T-helper 1 cell treated with Interleukin-12 subunit alpha and Interleukin-12 subunit beta and Interleukin-4 antibody, amounts not matched to agents 30 μg/mL and 1 μg/mL, for 36 hours (primary cell): Measurements from ENCODE around the gene LIPJ.

Source experiments
- H3K27ac Mint-ChIP-seq: one replicate; pipeline ENCODE4 v1.8.0; 2021; ENCODE audit warnings: mild to moderate bottlenecking, mixed read lengths
- H3K27me3 Mint-ChIP-seq: one replicate; pipeline ENCODE4 v1.8.0; 2021; ENCODE audit warnings: low read depth, mixed read lengths
- H3K36me3 Mint-ChIP-seq: one replicate; pipeline ENCODE4 v1.8.0; 2021; ENCODE audit warnings: low read depth, mixed read lengths
- H3K4me1 Mint-ChIP-seq: one replicate; pipeline ENCODE4 v1.8.0; 2021; ENCODE audit warnings: low read depth, mixed read lengths
- H3K4me3 Mint-ChIP-seq: one replicate; pipeline ENCODE4 v1.8.0; 2021; ENCODE audit warnings: mild to moderate bottlenecking, moderate library complexity, mixed read lengths
- H3K9me3 Mint-ChIP-seq: one replicate; pipeline ENCODE4 v1.8.0; 2021; ENCODE audit warnings: mixed read lengths

LIPJ gene

GRCh38 chr10:88562152-88562551, 24.4 kb upstream of the LIPJ start:
- no peaks in the 10 kb centered on the region for H3K9me3 Mint-ChIP-seq
- peaks cover 37% of the 10 kb centered on the region for H3K27me3 Mint-ChIP-seq
- no peaks in the 10 kb centered on the region for H3K36me3 Mint-ChIP-seq
- H3K27ac Mint-ChIP-seq, result no peak overlapping the region
- H3K4me3 Mint-ChIP-seq, result no peak overlapping the region
- H3K4me1 Mint-ChIP-seq, result no peaks in the 10 kb centered on the region

GRCh38 chr10:88565072-88565471, 21.5 kb upstream of the LIPJ start:
- H3K9me3 Mint-ChIP-seq, result no peaks in the 10 kb centered on the region
- no peaks in the 10 kb centered on the region for H3K36me3 Mint-ChIP-seq
- no peak overlapping the region for H3K27ac Mint-ChIP-seq
- no peak overlapping the region for H3K4me3 Mint-ChIP-seq
- H3K27me3 Mint-ChIP-seq, result peaks cover 23% of the 10 kb centered on the region
- no peaks in the 10 kb centered on the region for H3K4me1 Mint-ChIP-seq

- H3K36me3 Mint-ChIP-seq, result peaks cover 5% of the 10 kb centered on the region
- peak overlapping the region; percentile 42 for H3K27ac Mint-ChIP-seq
- H3K9me3 Mint-ChIP-seq, result no peaks in the 10 kb centered on the region
- peaks cover 10% of the 10 kb centered on the region for H3K4me1 Mint-ChIP-seq
- H3K27me3 Mint-ChIP-seq, result peaks cover 21% of the 10 kb centered on the region
- H3K4me3 Mint-ChIP-seq, result peak overlapping the region; percentile 35
These were observed 4.2 kb upstream of the LIPJ start for GRCh38 chr10:88582411-88582805.

- Mint-ChIP-seq H3K9me3 (no peaks in the 10 kb centered on the region), H3K27me3 (peaks cover 21% of the 10 kb centered on the region), H3K27ac (peak within 1 kb of the TSS; percentile 80), H3K36me3 (peaks cover 5% of the 10 kb centered on the region), H3K4me3 (peak within 1 kb of the TSS; percentile 86), H3K4me1 (peaks cover 10% of the 10 kb centered on the region)
These were observed 3.6 kb upstream of the LIPJ start, which contains the start of gene RNLS for GRCh38 chr10:88582806-88583583. Gene RNLS, minus strand, starts transcription at chr10:88583318.

- Mint-ChIP-seq H3K27me3 (peaks cover 21% of the 10 kb centered on the region), H3K36me3 (peaks cover 5% of the 10 kb centered on the region), H3K4me3 (peak overlapping the region; percentile 86), H3K4me1 (peaks cover 10% of the 10 kb centered on the region), H3K27ac (peak overlapping the region; percentile 80), H3K9me3 (no peaks in the 10 kb centered on the region)
These were observed 3.0 kb upstream of the LIPJ start for GRCh38 chr10:88583584-88583957.

GRCh38 chr10:88592381-88592780, 5.8 kb downstream of the LIPJ start:
- no peak overlapping the region for H3K27ac Mint-ChIP-seq
- no peaks in the 10 kb centered on the region for H3K4me1 Mint-ChIP-seq
- H3K4me3 Mint-ChIP-seq, result no peak overlapping the region
- H3K36me3 Mint-ChIP-seq, result no peaks in the 10 kb centered on the region
- H3K9me3 Mint-ChIP-seq, result no peaks in the 10 kb centered on the region
- peaks cover 7% of the 10 kb centered on the region for H3K27me3 Mint-ChIP-seq

- Mint-ChIP-seq H3K4me1 (no peaks in the 10 kb centered on the region), H3K36me3 (no peaks in the 10 kb centered on the region), H3K9me3 (no peaks in the 10 kb centered on the region), H3K27me3 (peaks cover 10% of the 10 kb centered on the region), H3K4me3 (no peak overlapping the region), H3K27ac (no peak overlapping the region)
These were observed 6.3 kb downstream of the LIPJ start for GRCh38 chr10:88592906-88593305.

GRCh38 chr10:88594482-88594881, 7.9 kb downstream of the LIPJ start:
- H3K4me3 Mint-ChIP-seq, result no peak overlapping the region
- H3K36me3 Mint-ChIP-seq, result no peaks in the 10 kb centered on the region
- peaks cover 4% of the 10 kb centered on the region for H3K4me1 Mint-ChIP-seq
- no peak overlapping the region for H3K27ac Mint-ChIP-seq
- peaks cover 9% of the 10 kb centered on the region for H3K27me3 Mint-ChIP-seq
- H3K9me3 Mint-ChIP-seq, result no peaks in the 10 kb centered on the region

GRCh38 chr10:88598055-88598454, 11.5 kb downstream of the LIPJ start:
- Mint-ChIP-seq H3K27me3 (peaks cover 4% of the 10 kb centered on the region), H3K4me1 (peaks cover 4% of the 10 kb centered on the region), H3K9me3 (no peaks in the 10 kb centered on the region), H3K27ac (no peak overlapping the region), H3K4me3 (no peak overlapping the region), H3K36me3 (no peaks in the 10 kb centered on the region)

- Mint-ChIP-seq H3K4me1 (no peaks in the 10 kb centered on the region), H3K9me3 (no peaks in the 10 kb centered on the region), H3K27me3 (peaks cover 14% of the 10 kb centered on the region), H3K27ac (no peak overlapping the region), H3K4me3 (no peak overlapping the region), H3K36me3 (no peaks in the 10 kb centered on the region)
These were observed 21.6 kb downstream of the LIPJ start for GRCh38 chr10:88608052-88608732.

GRCh38 chr10:88608780-88609179, 22.2 kb downstream of the LIPJ start:
- H3K27me3 Mint-ChIP-seq, result peaks cover 14% of the 10 kb centered on the region
- H3K36me3 Mint-ChIP-seq, result no peaks in the 10 kb centered on the region
- H3K9me3 Mint-ChIP-seq, result no peaks in the 10 kb centered on the region

GRCh38 chr10:88616250-88616977, 29.9 kb downstream of the LIPJ start:
- Mint-ChIP-seq H3K4me3 (no peak overlapping the region), H3K36me3 (no peaks in the 10 kb centered on the region), H3K9me3 (no peaks in the 10 kb centered on the region), H3K27ac (no peak overlapping the region), H3K4me1 (no peaks in the 10 kb centered on the region), H3K27me3 (peaks cover 7% of the 10 kb centered on the region)

More at GRCh38 chr10:88608780-88609179, 22.2 kb downstream of the LIPJ start:
- H3K4me3 Mint-ChIP-seq, result no peak overlapping the region
- H3K27ac Mint-ChIP-seq, result no peak overlapping the region
- no peaks in the 10 kb centered on the region for H3K4me1 Mint-ChIP-seq

GRCh38 chr10:88617772-88618300, 31.3 kb downstream of the LIPJ start:
- Mint-ChIP-seq H3K27me3 (peaks cover 9% of the 10 kb centered on the region), H3K9me3 (no peaks in the 10 kb centered on the region), H3K4me3 (no peak overlapping the region), H3K4me1 (no peaks in the 10 kb centered on the region), H3K27ac (no peak overlapping the region), H3K36me3 (no peaks in the 10 kb centered on the region)

- no peaks in the 10 kb centered on the region for H3K9me3 Mint-ChIP-seq
- H3K27me3 Mint-ChIP-seq, result peaks cover 9% of the 10 kb centered on the region
- H3K27ac Mint-ChIP-seq, result no peak overlapping the region
- no peaks in the 10 kb centered on the region for H3K4me1 Mint-ChIP-seq
- H3K4me3 Mint-ChIP-seq, result no peak overlapping the region
- H3K36me3 Mint-ChIP-seq, result no peaks in the 10 kb centered on the region
These were observed 31.9 kb downstream of the LIPJ start for GRCh38 chr10:88618496-88618895.
